CD4-positive, alpha-beta T cell treated with Interferon gamma for 1 hour (primary cell): ENCODE data around the gene FOXL2NB.
"Not testable (repeated sequence)": the region's sequence is repeated elsewhere in the genome, so short reads cannot be mapped to it uniquely, and the experiment has no call there.

Experiments
- DNase-seq: peaks from one replicate; pipeline ENCODE4 v3.0.0-alpha.2; 2020

FOXL2NB gene

DNA sequence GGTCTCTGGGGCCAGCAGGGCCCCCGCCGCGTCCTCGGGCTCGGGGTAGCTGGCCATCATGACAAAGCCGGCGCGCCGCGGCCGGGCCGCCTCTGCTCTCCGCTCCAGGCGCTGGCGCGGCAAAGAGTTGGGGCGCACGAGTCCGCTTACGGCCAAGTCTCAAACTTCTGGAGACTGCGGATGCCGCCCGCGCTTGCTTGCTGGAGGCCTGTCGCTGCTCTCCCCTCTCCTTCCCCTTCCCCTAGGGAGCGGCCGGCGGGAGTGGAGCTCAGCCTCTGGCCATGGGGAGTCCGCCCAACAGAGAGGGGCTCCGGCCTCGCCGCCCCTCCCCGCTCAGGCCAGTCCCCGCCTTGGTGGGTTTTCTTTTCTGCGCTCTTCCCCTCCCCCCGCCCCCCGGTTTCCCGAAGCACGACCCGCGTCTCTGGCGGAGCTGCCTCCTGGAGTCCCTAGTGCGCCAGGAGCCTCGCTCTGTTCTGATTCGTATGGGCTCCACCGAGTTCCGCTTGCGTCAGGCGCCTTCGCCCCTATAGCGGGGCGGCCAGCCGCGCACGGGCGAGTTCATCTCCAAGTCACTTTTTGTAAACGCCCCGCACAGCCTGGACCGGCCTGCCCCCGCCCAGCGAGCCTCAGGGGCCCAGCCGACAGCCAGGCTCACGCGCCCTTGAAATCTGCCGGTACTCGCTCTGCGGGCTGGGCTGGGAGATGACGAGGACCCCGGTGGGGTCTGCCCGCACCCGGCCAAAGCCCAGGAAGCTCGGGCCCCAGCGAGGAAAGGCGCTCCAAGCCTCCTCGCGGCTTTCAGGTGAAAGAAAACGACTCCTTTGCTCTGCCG lies at the start of gene FOXL2NB, which contains the start of gene FOXL2:
TSS of gene FOXL2NB (plus strand) at position 555 of the 832 bp plus-strand sequence. CDS start at position 703, 148 bp downstream.
TSS of gene FOXL2 (minus strand) at position 475 of the 832 bp plus-strand sequence. CDS start at position 60, 415 bp downstream.
- no peak for DNase-seq

DNA sequence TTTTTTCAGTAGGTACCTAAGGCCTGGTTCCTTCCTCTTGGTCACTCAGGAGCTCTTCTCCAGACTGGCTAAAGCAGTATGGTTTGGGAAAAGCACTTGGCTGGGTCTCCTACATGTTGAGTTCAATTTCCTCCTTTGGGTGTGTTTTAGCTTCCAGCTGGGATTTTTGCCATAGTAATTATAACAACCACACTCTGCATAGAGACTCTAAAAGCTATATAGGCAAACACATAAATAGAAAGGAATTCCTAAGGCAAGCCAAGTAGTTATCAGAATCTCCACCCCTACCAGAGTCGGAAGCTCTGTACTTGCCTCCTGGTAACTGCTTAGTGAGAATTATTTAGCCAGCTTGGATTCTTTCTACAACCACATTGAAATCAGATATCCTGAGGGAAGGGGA lies 48.7 kb upstream of the FOXL2NB start:
- no peak for DNase-seq

DNA sequence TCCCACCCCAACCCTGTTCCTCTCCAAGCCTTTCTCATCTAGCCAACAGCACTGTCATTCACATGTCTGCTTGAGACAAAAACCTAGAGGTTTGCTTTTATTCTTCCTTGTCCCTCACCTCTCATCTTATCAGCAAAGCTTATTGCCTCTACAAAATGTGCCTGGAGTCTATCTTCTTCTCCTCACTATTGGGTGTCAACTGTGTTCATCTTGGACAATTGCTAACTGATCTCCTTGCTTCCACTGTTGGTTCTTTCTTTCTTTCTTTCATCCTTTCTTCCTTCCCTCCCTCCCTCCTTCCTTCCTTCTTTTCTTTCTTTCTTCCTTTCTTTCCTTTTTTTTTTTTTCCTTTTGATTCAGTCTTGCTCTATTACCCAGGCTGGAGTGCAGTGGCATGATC lies 48.3 kb upstream of the FOXL2NB start:
- DNase-seq: no peak

DNA sequence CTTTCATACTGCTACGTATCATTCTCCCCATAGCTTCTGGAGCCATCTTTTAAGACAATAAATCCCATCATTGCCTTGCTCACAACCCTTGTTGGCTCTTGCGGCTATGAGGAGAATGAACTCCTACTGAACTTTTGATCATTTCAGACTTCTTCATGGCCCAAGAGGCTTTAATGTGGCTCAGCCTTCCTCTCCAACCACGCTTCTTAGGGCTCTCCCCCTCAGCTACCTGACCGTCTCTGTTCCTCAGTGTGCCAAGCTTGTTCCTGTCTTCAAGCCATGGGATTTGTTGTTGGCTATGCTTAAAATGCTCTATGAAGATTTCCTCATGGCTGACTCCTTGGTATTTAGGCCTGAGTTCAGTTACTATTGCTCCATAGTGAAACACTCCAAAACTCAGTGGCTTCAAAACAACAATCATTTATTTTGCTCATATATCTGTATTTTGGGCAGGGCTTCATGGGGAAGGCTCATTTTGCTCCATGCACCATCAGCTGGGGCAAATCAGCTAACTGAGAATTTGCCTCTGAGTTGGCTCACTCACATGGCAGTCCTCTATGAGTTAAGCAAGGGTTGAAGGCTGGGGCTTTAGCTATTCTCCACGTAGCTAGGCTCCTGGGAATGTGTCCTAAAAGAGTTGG lies 47.5 kb upstream of the FOXL2NB start:
- no peak for DNase-seq

DNA sequence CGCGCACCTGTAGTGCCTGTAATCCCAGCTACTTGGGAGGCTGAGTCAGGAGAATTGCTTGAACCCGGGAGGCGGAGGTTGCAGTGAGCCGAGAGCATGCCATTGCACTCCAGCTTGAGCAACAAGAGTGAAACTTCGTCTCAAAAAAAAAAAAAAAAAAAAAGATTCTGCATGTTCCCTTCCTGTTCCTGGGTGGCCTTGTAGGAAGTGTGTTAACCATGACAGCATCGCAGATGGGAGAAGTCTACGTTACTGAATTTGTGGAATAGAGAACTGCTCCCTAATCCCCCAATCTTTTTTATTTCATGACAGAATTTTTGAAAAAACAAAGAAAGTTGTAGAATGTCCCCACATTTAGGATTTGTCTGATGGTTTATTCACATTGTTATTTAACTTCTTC lies 45.5 kb upstream of the FOXL2NB start:
- no peak for DNase-seq

DNA sequence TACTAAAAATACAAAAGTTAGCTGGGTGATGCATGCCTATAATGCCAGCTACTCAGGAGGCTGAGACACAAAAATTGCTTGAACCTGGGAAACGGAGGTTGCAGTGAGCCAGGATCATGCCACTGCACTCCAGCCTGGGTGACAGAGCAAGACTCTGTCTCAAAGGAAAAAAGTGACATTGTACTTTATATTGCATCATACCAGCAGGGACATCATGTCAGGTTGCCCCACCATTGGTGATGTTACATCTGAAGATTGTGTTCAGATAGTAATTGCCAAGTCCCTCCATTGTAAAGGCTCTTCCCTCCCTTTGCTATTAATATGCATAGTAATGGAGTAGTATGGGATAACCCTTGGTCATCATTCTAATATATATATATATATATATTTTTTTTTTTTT lies 44.8 kb upstream of the FOXL2NB start:
- no peak for DNase-seq

DNA sequence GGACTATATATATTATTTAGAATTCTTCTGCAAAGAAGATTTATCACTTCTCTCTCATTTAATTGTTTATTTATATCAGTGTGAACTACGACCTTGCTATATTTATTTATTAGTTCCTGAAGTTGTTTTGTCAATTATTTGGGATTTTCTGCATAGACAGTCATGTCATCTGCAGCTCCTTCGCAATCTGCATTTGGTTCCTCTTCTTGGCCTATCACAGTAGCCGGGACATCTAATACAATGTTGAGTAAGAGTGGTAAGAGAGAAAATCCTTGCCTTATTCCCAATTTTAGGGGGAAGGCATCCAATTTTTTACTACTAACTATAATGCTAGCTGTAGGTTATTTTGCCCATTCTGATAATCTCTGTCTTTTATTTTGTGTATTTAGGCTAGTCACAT lies 39.5 kb upstream of the FOXL2NB start:
- no peak for DNase-seq

DNA sequence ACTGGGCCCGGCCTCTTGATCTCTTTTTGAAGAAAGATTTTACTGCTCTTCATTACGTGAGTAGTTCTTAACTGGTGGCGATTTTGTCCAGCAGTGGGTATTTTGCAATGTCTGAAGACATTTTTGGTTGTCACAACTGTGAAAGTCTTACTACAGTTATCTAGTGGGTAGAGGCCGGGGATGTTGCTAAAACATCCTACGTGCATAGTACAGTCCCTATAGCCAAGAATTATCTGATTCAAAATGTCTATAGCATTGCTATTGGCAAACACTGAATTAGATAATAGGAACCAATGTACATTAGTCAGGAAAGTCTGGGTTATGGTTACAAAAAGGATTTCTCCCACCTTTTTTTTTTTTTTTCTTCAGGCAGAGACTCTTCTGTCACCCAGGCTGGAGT lies 38.2 kb upstream of the FOXL2NB start:
- DNase-seq: no peak

DNA sequence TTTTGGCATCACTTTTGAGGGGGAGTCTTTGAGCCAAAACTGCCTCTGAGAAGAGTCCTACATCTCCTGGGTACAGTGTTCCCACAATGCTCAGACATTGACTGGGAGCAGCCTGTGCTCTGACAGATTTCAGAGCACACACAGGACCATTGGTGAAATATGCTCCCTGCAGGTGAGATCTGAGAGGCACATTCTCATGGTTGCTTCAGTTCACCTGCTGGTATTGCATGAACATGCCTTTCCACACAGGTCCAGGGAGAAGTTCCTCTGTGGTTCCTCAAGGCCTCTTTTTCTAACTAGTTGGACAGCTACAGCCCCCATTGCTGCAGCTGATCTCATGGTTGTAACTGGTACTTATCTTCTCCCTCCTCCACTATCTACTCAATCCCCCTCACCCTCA lies 37.1 kb upstream of the FOXL2NB start:
- DNase-seq: no peak

DNA sequence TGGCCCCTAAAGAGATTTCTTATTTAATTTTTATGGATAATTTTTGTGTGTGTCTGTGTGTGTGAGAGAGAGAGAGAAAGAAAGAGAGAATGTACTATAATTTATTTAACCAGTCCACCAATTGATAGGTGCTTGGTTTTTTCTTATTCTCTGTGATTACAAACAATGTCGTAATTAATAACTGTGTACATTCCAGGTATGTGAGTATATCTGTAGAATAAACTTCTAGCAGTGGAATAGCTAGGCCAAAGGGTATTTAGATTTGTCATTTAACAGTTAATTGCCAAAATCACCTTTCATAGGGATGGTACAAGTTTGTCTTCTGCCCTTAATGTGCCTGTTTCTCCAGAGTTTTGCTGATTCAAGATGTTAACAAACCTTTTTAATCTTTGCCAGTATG lies 35.4 kb upstream of the FOXL2NB start:
- no peak for DNase-seq

DNA sequence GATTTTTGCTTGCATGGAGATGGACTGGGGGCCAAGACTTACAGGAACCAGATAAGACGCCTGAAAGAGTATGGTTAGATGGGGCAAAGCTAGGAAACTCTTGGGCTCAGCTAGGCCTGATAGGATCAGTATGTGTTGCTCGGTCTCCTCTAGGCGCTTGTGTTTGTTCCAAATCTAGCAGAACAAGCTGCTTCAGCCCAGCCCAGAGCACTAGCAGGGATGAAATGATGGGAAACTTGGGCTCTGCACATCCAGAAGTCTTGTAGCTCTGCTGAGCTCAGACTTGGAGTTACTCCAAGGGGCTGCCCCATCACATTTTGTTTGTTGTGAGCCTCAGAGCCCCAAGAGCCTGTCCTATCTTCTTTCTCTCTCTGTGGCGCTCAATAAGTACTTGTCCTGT lies 34.8 kb upstream of the FOXL2NB start:
- DNase-seq: no peak

DNA sequence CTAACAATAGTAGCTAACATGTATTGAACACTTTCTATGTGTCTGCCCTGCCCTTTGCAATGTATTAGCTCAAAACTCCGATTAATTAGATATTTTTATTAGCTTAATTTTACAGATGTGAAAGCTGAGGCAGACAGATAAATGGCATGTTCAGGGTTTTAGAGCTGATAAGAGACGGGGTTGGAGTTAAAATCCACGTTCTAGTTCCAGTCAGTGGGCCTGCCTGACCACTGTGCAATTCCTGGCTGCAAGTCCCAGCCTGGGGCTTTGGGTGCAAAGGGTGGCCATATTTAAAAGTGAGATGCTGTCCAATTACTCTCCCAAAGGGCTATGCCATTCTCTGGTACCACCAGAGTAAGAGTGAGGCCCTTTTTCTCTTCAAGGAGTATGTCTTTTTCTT lies 33.3 kb upstream of the FOXL2NB start:
- DNase-seq: no peak

DNA sequence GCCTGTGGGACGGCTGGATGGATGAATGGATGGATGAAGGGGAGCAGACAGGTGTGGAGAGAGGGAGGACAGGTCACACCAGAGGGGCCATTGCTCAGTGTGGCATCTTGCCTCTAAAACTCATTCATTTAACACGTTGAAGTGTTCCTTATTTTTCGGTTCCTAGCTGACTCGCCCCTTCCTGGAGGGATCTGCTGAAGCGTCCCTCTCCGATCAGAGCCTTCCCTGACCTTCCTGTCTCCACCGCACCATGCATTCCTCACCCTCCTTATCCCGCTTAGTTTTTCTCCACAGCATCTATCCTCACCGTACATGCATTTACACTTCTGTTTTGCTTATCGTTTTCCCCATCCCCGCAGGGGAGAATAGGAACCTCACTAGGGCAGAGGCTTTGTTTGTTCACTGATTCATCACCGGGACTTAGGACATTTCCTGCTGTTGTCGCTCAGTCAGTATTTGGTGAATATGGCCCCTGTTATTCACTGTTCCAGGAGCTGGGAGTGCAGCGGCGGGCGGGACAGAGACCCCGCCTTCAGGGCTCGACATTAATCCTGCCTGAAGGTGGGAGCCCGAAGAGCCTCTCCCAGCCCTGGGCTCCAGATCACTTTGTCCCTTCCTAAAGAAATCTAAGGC lies 32.0 kb upstream of the FOXL2NB start:
- DNase-seq: no peak

DNA sequence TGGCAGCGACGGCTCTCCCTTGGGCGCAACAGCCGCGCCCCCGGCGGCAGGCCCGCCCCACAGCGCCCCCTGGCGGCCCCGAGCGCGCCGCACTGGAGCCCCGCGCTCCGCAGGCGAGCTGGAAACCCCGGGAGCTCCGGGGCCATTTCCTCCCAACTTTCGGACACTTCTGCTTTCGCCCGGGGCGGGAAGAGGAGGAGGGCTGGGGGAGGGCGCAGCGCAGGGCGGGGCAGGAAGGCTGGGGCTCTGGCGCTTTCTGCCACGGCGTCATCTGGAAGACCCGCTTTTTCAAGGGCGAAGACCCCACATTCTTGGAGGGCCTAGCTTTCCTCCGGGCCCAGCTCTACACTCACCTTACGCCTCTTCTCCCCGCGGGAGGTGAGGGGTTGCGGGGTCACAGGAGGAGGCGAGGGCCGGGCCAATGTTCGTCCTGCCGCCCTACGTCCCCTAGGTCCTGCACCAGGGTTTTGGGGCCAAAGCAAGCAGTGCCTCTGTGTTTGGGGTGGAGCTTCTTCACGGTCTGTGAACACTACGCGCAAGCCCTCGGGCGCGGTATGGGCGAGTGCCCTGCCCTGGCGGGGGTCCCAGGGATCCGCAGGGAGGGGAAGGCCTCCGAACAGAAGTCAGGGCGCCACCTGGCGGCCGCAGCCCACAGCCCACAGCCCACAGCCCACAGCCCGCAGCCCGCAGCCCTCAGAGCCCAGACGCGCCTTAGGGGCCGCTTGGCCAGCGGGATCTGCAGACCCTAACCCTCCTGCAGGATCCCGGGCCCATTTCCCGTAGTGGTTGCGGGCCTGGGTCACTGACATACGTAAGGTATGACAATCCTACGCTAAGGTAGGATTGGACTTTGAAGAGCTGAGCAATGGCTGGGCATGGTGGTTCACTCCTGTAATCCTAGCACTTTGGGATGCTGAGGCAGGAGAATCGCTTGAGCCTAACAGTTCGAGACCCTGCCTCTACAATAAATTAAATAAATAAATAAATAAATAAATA lies 31.2 kb upstream of the FOXL2NB start:
- peak; percentile 80 for DNase-seq

DNA sequence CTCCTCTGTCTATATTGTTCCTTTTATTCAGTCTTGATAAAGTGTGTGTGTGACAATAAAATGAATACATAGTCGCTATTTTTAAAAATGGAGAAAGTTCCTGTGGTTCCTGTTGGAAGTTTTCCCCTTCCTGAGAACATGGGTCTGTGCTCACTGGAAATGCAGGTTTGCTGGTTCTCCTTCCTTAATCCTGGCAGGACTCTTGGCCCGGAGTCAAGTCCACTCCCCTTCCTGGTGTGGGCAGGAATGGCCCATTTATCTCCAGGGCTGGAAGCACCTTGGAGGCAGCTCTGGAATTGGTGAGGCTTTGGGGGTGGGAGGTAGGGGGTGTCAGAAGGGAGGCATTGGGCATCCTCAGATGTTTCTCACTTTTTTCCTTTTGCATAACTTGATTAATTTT lies 30.2 kb upstream of the FOXL2NB start:
- no peak for DNase-seq

DNA sequence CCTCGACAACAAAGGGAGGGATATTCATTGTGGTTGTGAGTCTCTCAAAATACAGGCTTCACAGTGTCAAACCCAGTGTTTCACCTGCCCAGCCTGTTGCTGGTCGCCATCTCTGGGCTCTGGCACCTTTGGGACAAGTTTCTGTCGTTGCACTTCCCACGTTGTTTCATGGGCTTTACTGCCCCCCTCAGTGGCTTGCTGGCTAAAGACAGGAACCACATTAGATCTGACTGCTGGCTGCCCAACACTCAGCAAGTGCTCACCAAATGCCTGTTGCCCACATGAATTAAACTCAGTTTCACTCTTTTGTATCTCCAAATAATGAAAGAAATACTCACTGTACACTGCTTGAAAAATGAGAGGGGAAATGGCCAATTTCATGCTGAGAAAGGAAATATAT lies 27.7 kb upstream of the FOXL2NB start:
- DNase-seq: no peak

DNA sequence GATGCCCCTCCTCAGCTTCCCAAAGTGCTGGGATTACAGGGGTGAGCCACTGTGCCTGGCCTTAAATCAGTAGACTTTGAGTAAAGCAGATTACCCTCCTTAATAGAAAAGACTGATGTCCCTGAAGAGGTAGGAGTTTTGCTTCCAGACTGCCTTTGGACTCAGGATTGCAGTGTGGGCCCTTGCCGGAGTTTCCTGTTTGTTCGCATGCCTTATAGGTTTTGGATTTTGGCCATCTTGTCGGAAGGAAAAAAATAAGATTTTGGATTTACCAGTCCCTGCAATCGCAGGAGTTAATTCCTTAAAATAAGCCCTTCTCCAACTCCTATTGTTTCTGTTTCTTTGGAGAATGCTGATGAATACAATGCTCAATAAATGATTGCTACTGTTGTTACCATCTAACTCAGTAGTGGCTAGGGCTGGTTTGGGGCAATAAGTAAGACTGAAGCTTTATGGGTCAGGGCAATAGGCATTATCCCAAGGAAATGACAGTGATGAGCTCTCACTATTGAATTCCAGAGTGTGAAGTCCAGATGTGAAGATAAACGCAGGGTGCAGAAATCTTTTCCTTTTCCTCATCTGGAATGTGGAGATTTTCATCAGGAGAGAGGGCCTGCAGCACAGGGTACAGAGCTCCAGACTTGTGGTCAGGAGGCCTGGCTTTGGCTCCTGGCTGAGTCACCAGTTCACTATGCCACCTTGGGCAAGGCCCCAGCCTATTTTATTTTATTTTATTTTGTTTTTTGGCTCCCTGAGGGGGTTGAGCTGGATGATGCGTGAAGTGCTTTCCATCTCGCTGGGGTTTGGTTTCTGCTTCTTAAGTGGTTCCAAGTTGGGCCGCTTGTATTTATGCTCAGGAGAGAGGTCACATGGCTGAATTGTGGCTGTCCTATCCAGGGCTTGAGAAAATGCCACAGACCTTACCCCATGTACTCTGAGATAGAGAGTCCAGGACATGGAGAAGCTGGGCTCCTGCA lies 25.4 kb upstream of the FOXL2NB start:
- no peak for DNase-seq

DNA sequence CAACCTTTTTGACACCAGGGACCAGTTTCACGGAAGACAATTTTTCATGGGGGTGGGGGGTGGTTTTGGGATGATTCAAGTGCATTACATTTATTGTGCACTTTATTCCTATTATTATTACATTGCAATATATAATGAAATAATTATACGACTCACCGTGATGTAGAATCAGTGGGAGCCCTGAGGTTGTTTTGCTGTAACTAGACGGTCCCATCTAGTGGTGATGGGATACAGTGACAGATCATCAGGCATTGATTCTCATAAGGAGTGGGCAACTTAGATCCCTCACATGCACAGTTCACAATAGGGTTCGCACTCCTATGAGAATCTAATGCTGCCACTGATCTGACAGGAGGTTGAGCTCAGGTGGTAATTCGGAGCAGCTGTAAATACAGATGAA lies 24.6 kb upstream of the FOXL2NB start:
- not testable (repeated sequence) for DNase-seq

DNA sequence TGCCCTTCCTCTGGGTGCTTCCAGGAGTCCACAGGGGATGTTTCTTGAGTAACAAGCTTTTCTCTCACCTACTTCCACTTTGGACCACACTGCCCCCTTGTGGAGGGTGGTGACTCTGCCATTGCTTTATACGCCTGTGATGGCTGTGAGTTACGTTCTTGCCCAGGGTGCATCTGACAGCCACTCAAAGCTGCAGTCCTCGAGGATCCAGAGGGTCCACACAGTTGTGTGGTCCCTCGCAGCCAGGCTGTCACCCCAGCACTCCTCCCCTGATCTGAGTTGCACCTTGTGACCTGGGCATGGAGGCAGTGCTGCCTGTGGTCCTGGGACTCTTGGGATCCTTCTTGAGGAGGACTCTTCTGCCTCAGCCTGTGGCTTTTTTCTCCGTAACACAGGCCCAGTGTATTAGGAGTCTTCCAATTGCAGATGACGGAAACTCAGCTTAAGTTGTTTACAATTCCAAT lies 23.5 kb upstream of the FOXL2NB start:
- peak; percentile 74 for DNase-seq

DNA sequence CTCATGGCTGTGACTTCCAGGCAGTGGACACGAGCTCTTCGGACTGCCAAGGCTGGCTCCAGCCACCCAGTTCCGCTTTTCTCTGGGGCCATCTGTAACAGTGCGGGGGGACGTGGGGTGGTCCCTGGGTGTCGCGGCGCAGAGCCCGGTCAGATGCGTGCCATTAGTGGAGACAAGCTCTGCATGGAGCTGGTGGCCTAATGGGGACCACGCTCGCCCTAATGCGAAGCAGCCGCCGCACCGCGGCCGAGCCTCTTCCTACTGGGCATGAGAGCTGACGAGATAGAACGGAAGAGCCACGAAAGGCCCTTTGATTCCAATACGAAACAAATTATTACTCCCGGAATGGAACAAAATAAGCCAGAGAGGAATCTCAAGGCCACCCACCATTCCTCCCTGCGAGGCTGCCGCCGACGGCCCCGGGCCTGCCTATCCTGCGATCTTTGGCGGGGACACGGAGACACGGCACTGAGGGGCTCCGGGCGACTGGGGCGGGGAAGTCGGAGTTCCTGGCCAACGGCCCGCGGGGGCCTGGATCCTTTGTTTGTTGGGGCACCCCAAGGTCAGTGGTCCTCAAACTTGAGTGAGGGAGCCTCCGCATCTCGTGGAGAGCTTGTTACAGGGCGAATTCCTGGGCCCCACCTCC lies 18.2 kb upstream of the FOXL2NB start:
- DNase-seq: no peak
